HL-60 (cell line): ENCODE results near the gene PROK1.

Experiments used
- POLR2AphosphoS5 ChIP-seq: IDR thresholded peaks from 2 replicates; pipeline ENCODE4 v1.6.1; 2012; ENCODE audit warnings: low read depth
- TF ChIP-seq, protein P1 (sequence below): IDR thresholded peaks from one replicate; pipeline ENCODE4 v1.5.1; 2011; ENCODE audit warnings: low read length, control low read depth, inconsistent platforms; ENCODE audit not compliant: insufficient read depth

DNA sequence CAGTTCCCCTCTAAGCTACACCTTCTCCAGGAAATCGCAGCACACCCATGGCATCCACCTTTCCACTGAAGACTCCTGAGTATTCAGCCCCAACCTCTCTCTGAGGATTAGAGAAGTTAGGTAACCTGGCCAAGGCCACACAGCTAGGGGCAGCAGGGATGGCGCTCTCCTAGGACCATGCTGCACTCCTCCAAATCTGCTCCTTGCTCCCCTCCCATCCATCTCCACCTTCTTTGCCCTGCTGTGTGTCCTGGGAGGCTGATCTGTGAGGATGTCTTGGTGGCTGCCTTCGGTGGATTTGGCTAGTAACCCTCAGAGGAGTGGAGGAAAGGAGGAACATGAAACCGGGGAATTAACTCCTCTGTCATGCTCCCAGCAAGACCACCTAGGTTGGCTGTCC lies 20.0 kb upstream of the PROK1 start:
- TF ChIP-seq, protein P1, sequence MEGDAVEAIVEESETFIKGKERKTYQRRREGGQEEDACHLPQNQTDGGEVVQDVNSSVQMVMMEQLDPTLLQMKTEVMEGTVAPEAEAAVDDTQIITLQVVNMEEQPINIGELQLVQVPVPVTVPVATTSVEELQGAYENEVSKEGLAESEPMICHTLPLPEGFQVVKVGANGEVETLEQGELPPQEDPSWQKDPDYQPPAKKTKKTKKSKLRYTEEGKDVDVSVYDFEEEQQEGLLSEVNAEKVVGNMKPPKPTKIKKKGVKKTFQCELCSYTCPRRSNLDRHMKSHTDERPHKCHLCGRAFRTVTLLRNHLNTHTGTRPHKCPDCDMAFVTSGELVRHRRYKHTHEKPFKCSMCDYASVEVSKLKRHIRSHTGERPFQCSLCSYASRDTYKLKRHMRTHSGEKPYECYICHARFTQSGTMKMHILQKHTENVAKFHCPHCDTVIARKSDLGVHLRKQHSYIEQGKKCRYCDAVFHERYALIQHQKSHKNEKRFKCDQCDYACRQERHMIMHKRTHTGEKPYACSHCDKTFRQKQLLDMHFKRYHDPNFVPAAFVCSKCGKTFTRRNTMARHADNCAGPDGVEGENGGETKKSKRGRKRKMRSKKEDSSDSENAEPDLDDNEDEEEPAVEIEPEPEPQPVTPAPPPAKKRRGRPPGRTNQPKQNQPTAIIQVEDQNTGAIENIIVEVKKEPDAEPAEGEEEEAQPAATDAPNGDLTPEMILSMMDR, result no peak
- TF ChIP-seq POLR2AphosphoS5, result no peak
